Measurements from ENCODE around the gene USP51.
"Not testable (repeated sequence)": the region's sequence is repeated elsewhere in the genome, so short reads cannot be mapped to it uniquely, and the experiment has no call there.

The USP51 gene

GRCh38 chrX:55464050-55464449 lies 25.6 kb downstream of the USP51 start:
- DNase-seq = not testable (repeated sequence)

DNA sequence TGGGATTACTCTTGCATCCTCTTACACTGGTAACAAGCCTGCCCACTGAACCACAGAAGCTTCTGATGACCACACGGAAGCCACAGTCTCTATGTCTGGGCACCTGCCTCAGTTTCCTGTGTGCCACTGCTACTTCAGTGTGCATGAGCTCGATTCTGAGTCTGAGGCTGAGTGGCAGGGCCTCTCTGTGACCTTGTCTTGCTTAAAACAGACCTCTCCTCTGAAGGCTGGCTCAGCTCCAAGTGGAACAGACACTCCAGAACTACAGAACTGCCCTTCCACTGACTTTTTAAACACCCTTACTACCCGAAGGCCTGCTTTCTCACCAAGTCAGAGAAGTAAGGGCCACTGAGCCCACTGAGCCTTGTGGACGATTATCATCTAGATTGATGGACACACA lies 29.7 kb downstream of the USP51 start:
- not testable (repeated sequence) for DNase-seq

GRCh38 chrX:55459426-55459825 lies 30.2 kb downstream of the USP51 start:
- not testable (repeated sequence) for DNase-seq

DNA sequence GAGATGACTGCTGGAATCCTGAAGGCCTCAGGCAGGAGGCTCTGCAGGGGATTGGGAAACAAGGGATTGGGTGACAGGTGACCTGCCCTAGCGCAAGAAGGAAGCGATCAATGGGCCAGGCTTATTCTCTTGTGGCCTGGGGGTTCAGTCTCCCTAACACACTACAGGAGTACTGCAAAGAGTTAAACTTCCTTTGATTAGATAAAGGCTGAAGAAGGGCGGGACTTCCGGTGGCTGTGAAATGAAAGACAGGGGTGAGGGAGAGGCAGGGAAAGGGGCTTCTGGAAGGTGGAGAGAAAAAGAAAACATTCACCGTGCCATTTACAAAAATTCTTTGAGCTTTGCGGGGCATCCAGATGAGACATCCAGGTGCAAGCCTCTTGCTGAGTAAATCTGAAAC lies 33.9 kb downstream of the USP51 start:
- DNase-seq = not testable (repeated sequence)

DNA sequence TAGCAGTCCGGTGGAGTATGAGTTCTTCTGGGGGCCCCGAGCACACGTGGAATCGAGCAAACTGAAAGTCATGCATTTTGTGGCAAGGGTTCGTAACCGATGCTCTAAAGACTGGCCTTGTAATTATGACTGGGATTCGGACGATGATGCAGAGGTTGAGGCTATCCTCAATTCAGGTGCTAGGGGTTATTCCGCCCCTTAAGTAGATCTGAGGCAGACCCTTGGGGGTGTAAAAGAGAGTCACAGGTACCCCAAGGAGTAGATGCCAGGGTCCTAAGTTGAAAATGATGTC lies 36.9 kb downstream of the USP51 start:
- DNase-seq = no peak

DNA sequence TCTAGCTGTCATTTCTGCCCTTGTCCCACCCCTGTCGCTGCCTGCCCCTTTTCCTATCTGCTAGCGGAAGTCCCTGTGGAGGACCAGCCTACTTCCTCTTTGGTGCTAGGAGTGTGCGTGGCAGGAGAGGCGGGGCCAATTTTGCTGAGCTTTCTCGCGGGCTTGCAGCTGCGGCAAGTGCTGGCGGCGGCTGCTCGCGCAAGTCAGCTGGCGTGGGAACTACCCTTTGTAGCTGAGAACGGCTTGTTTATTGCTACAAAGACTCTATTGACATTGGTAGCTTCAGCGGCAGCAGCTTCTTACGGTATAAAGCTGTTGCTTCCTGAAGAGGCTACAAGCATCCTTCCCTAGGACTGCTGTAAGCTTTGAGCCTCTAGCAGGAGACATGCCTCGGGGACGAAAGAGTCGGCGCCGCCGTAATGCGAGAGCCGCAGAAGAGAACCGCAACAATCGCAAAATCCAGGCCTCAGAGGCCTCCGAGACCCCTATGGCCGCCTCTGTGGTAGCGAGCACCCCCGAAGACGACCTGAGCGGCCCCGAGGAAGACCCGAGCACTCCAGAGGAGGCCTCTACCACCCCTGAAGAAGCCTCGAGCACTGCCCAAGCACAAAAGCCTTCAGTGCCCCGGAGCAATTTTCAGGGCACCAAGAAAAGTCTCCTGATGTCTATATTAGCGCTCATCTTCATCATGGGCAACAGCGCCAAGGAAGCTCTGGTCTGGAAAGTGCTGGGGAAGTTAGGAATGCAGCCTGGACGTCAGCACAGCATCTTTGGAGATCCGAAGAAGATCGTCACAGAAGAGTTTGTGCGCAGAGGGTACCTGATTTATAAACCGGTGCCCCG lies 37.4 kb downstream of the USP51 start, which contains the start of gene MAGEH1:
MAGEH1 (plus strand) TSS at position 138 of the 843 bp plus-strand sequence; CDS start at position 386, 248 bp downstream.
- peak; percentile 76 for DNase-seq

DNA sequence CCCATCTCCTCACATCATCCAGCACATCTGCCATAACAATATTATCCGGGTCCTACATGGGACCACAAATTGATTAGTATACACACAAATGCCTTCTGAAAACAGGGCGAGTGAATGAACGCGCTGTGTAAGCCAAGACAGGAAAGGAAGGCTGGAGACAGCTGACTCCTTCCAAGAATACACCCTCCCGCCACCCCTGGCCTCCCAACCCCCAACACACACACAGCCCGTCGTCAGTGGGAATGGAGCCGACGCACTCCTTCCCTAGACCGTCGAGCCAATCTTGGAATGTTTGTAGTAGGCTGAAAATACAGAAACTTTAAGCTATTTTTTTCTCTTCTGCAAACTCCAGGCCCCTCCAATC lies 38.0 kb downstream of the USP51 start:
- no peak for DNase-seq

DNA sequence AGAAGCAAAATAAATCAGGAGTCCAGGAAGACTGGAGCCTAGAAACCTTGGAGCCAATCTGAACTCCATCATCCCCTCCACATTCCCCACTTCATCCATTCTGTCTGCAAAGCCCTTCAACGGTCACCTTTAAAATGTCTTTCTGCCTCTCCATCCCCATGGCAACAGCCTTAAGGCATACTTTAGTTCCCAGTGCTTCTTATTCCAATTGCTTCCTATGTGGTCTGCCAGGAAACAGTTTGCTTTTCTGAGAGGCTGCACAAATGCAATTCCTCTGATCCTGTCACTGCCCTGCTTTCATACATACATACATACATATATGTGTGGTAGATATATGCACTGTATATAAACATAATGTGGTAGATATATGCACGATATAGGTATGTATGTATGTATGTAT lies 38.5 kb downstream of the USP51 start:
- DNase-seq = no peak

GRCh38 chrX:55450259-55450658 lies 39.4 kb downstream of the USP51 start:
- no peak for DNase-seq

DNA sequence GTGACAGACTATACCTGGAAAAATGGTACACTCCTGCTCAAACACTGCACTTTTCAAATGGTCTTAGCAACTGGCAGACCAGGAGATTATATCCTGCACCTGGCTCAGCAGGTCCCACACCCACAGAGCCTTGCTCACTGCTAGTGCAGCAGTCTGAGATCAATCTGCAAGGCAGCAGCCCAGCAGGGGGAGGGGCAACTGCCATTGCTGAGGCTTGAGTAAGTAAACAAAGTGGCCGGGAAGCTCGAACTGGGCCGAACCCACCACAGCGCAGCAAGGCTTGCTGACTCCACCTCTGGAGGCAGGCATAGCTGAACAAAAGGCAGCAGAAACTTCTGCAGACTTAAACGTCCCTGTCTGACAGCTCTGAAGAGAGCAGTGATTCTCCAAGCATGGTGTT lies 46.2 kb downstream of the USP51 start:
- not testable (repeated sequence) for DNase-seq
